Endodermal cell (in vitro differentiated cells): ENCODE data around the gene ITGB3. TPM values are rescaled to one million over a fixed set of nuclear protein-coding genes. Genes with fewer than 3 reads are reported as not detected.

ENCODE experiments used
- DNase-seq: peaks from one replicate; pipeline ENCODE4 v3.0.0-alpha.2; 2017
- H3K27ac ChIP-seq: 2 replicates; pipeline ENCODE4 v1.5.1; 2013; ENCODE audit warnings: mild to moderate bottlenecking, low read depth, low read length, moderate library complexity
- H3K27me3 ChIP-seq: 2 replicates; pipeline ENCODE4 v1.6.1; 2013; ENCODE audit warnings: mild to moderate bottlenecking, low read length, moderate library complexity; ENCODE audit not compliant: insufficient read depth, control insufficient read depth, poor library complexity, severe bottlenecking
- H3K36me3 ChIP-seq: 2 replicates; pipeline ENCODE4 v1.7.0; 2013; ENCODE audit warnings: mild to moderate bottlenecking, low read length, moderate library complexity; ENCODE audit not compliant: control insufficient read depth, insufficient read depth
- H3K4me1 ChIP-seq: one replicate; pipeline ENCODE4 v1.7.0; 2013; ENCODE audit warnings: low read length; ENCODE audit not compliant: control insufficient read depth, insufficient read depth
- H3K4me3 ChIP-seq: 2 replicates; pipeline ENCODE4 v1.5.1; 2013; ENCODE audit warnings: mild to moderate bottlenecking, low read length, moderate library complexity
- H3K9ac ChIP-seq: 2 replicates; pipeline ENCODE4 v1.6.1; 2013; ENCODE audit warnings: mild to moderate bottlenecking, low read length, moderate library complexity; ENCODE audit not compliant: poor library complexity, severe bottlenecking; ENCODE audit errors: extremely low read depth
- H3K9me3 ChIP-seq: 2 replicates; pipeline ENCODE4 v1.6.1; 2013; ENCODE audit warnings: mild to moderate bottlenecking, low read length, moderate library complexity; ENCODE audit not compliant: control insufficient read depth
- H3K27ac Mint-ChIP-seq: 2 replicates; pipeline ENCODE4 v1.8.0; 2020; ENCODE audit warnings: mixed read lengths
- H3K27me3 Mint-ChIP-seq: 2 replicates; pipeline ENCODE4 v1.8.0; 2021; ENCODE audit warnings: mild to moderate bottlenecking, mixed read lengths; ENCODE audit not compliant: insufficient read depth
- H3K36me3 Mint-ChIP-seq: 2 replicates; pipeline ENCODE4 v1.8.0; 2020; ENCODE audit warnings: low read depth, mixed read lengths
- H3K4me1 Mint-ChIP-seq: 2 replicates; pipeline ENCODE4 v1.8.0; 2020; ENCODE audit warnings: mixed read lengths
- H3K4me3 Mint-ChIP-seq: 2 replicates; pipeline ENCODE4 v1.8.0; 2020; ENCODE audit warnings: mild to moderate bottlenecking, moderate library complexity, mixed read lengths
- H3K9me3 Mint-ChIP-seq: 2 replicates; pipeline ENCODE4 v1.8.0; 2020; ENCODE audit warnings: mild to moderate bottlenecking, mixed read lengths
- CTCF ChIP-seq: fragments of 200-600 bp; sonication (generic); conservative IDR thresholded peaks from 2 replicates; pipeline ENCODE4 v1.5.0; 2021; ENCODE audit warnings: antibody characterized with exemption, mild to moderate bottlenecking
- WGBS, 2 experiments: methylation state at CpG; one replicate each; pipeline versions ENCODE4 v1.1.5 to v1.1.7; 2013; ENCODE audit warnings: missing lambda C conversion rate in 2 of 2, mixed read lengths in 1 of 2; ENCODE audit not compliant: insufficient coverage in 1 of 2, insufficient read length in 1 of 2; 5-methylcytosine and 5-hydroxymethylcytosine counted together
- total RNA-seq, 2 donors: library from RNA; stranded (reverse); fragmentation: NEBNext Ultra II Directional in 1 of 2; extraction: Animal tissue kit (Norgen Biotek cat#: 25700) in 1 of 2; gene quantifications; 2 replicates in 1 of 2; 3 replicates in 1 of 2; pipeline ENCODE4 v1.2.1, GENCODE V29; 2021

Gene ITGB3
- total RNA-seq, 2 donors from 2014 or later, result 0.51 to 0.73 TPM

GRCh38 chr17:47274319-47275069 lies 20.9 kb downstream of the ITGB3 start:
- Mint-ChIP-seq H3K27ac (peak overlapping the region; percentile 90), H3K9me3 (peaks cover 1% of the 10 kb centered on the region)
- no peak overlapping the region for H3K9ac ChIP-seq

GRCh38 chr17:47275245-47275984 lies 21.8 kb downstream of the ITGB3 start:
- peak overlapping the region; percentile 10 for H3K4me3 ChIP-seq
- H3K27ac ChIP-seq, result no peak overlapping the region
- H3K4me3 Mint-ChIP-seq, result peak overlapping the region; percentile 24
- H3K36me3 ChIP-seq, result no peaks in the 10 kb centered on the region
- peak; percentile 60 for TF ChIP-seq CTCF
- no peaks in the 10 kb centered on the region for H3K27me3 Mint-ChIP-seq
- H3K4me1 Mint-ChIP-seq, result peaks cover 37% of the 10 kb centered on the region
- peak; percentile 91 for DNase-seq
- peaks cover 9% of the 10 kb centered on the region for H3K4me1 ChIP-seq
- no peak overlapping the region for H3K9ac ChIP-seq
- no peaks in the 10 kb centered on the region for H3K9me3 ChIP-seq
- no peaks in the 10 kb centered on the region for H3K9me3 Mint-ChIP-seq
- H3K27me3 ChIP-seq, result no peaks in the 10 kb centered on the region
- no peaks in the 10 kb centered on the region for H3K36me3 Mint-ChIP-seq
- H3K27ac Mint-ChIP-seq, result peak overlapping the region; percentile 90
- 0 to 23% methylated on average over 1 to 12 of the region's 13 CpGs for WGBS, 2 experiments

More at GRCh38 chr17:47274319-47275069, 20.9 kb downstream of the ITGB3 start:
- DNase-seq, result no peak
- H3K4me3 ChIP-seq, result no peak overlapping the region
- Mint-ChIP-seq H3K4me3 (no peak overlapping the region), H3K27me3 (no peaks in the 10 kb centered on the region), H3K36me3 (no peaks in the 10 kb centered on the region), H3K4me1 (peaks cover 37% of the 10 kb centered on the region)
- no peaks in the 10 kb centered on the region for H3K9me3 ChIP-seq
- WGBS, 2 experiments, result 90 to 93% methylated on average over 3 to 5 of the region's 5 CpGs
- no peaks in the 10 kb centered on the region for H3K36me3 ChIP-seq
- H3K27me3 ChIP-seq, result no peaks in the 10 kb centered on the region
- H3K27ac ChIP-seq, result no peak overlapping the region
- H3K4me1 ChIP-seq, result peaks cover 9% of the 10 kb centered on the region
- no peak for TF ChIP-seq CTCF

GRCh38 chr17:47276444-47276843 lies 22.8 kb downstream of the ITGB3 start:
- H3K36me3 Mint-ChIP-seq, result no peaks in the 10 kb centered on the region
- DNase-seq, result no peak
- Histone ChIP-seq H3K4me1 (peaks cover 9% of the 10 kb centered on the region), H3K36me3 (no peaks in the 10 kb centered on the region), H3K9me3 (no peaks in the 10 kb centered on the region), H3K27ac (no peak overlapping the region), H3K4me3 (no peak overlapping the region), H3K27me3 (no peaks in the 10 kb centered on the region), H3K9ac (no peak overlapping the region)
- 89 to 93% methylated on average over 3 of the region's 3 CpGs for WGBS, 2 experiments
- no peak for TF ChIP-seq CTCF
- H3K27me3 Mint-ChIP-seq, result no peaks in the 10 kb centered on the region
- no peak overlapping the region for H3K4me3 Mint-ChIP-seq
- no peaks in the 10 kb centered on the region for H3K9me3 Mint-ChIP-seq
- peaks cover 37% of the 10 kb centered on the region for H3K4me1 Mint-ChIP-seq
- H3K27ac Mint-ChIP-seq, result no peak overlapping the region
